Left renal cortex interstitium (tissue), 4 donors: ENCODE results near the gene MYO19. TPM values are rescaled to one million over a fixed set of nuclear protein-coding genes. Genes with fewer than 3 reads are reported as not detected.
A peak's percentile ranks its signal among the peaks of the same experiment; 100 is the strongest.
"Not testable (repeated sequence)": the region's sequence is repeated elsewhere in the genome, so short reads cannot be mapped to it uniquely, and the experiment has no call there.

ENCODE experiments used
- DNase-seq, 4 donors: peaks; one replicate each; pipeline ENCODE4 v3.0.0-alpha.2; 2013; ENCODE audit warnings: low read depth in 4 of 4, low spot score in 2 of 4, missing footprints in 1 of 4
- polyA plus RNA-seq, 4 donors: library from polyadenylated mRNA; unstranded; fragments of 120-200 nt; gene quantifications; one replicate each; pipeline ENCODE4 v1.2.1, GENCODE V29; 2013; ENCODE audit not compliant: insufficient read length in 4 of 4

MYO19 gene
- polyA plus RNA-seq, 4 donors, result 28.7 to 70.9 (median 49.3) TPM

DNA sequence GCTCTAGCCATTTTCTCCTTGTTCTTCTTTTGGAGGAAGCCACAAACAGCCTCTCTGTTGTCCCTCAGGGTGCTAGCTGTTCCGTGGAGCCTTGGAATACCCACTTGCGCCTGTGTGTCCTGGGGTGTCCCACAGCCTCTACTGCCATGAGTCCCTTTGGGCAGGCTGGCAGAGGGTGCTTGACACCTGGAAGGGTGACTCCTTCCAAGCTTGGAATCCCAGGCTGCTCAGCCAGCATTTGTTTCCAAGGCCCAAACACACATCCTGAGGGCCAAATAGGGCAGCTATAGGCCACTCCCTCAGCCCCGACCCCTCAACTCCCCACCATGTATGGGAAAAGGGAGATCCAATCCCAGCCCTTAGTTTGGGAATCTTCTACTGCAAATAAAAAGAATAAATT is 33.3 kb downstream of the MYO19 start:
- no peak for DNase-seq

- no peak for DNase-seq
These were observed 33.9 kb downstream of the MYO19 start for GRCh38 chr17:36500745-36501225.

DNA sequence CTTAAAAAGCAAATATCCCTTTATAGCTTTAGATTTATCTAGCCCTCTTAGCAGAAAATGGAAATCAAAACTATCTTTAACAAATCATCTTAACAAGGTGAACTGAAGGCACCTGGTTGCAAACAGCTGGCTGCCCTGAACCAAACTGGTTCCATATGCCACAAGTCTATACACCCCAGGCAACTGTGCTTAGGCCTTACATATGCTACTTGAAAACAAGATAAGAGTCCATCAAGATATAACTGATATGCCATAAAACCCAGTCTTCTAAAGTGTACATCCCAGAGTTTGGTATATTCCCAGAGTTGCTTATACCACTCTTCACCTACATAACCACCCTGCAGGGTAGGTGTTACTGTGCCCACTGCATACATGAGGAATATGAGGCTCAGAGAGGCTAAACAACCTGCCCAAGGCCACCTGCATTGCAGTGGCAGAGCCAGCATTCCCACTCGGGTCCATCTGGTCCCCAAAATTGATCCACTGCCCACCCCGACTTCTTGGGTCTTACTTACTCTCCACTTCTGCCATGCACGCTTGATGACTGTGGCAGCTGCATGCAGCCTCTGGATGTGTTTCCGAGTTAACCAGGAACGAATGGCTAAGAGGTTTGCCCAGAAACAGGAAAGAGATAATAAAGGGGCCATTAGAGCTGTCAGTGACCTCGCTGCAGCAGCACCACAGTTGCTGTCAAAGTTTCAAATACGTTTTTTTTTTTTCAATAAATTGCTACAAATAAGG is 35.9 kb downstream of the MYO19 start:
- DNase-seq, result no peak

- no peak for DNase-seq
These were observed 36.5 kb downstream of the MYO19 start for GRCh38 chr17:36498155-36498554.

DNA sequence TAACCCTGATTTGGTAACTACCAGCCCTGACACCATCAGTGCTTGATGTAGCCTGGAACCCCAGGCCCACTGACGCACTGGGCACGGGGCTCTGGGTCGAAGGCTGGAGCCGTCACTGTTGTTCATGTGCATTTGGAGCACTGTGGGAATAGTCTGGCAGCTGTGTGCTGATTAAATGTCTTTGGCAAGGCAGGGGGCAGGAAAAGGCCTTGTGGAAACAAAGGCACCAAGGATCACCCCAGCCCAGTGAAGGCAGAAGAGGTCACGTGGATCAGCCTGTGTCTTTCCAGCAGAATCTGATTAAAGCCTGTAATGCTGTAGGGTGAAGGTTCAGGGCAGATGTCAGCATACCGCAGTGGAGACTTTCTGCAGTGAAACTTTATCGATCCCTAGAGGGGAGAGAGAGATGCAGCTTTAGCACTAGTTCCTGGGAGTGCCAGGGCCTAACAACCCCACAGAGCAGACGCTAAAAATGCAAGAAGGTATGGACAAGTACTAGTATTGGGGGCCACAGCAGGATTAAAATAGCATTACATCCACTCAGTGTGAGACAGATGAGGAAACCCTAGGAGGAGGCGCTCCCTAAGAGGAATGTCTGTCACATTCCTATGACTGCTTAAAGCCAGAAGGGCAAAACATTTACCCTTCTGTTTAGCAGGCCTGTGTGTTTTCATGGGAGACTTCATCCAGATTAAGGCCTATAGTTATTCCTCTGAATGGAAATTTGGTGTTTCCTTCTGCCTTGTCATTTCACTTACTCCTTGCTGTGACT is 38.5 kb downstream of the MYO19 start:
- DNase-seq, result no peak

DNA sequence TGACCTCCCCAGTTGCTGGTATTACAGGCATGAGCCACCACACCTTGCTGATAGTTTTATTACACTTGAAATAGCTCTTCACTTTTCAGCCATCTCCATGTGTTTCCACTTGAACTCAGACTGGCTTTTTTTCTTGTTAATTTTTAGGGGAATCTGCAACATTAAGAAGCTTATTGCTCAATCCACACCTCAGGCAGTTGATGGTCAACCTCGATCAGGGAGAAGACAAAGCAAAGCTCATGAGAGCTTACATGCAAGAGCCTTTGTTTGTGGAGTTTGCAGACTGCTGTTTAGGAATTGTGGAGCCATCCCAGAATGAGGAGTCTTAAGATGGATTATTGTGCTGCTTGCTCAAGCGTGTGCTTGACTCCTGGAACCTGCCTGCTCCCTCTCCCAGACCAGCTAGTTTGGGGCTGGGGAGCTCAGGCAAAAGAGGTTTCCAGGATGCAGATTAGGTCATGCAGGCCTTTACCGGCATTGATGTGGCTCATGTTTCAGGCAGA is 39.5 kb downstream of the MYO19 start:
- no peak for DNase-seq

DNA sequence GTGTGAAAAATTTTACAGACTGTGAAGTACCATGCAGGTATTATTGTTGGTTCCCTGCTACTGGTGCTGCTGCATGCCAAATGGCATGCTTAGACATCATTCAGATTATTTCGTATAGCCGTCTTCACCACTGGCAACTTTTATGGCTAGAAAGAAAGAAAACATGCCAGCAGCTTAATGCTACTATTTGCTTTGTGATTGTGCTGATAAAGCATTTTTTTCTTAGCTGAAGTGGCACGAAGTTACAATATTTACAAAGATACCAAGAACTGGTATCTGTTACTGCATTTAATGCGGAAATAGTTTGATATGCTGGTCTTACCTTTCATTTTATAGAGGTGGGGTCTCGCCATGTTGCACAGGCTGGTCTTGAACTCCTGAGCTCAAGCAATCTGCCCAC is 40.0 kb downstream of the MYO19 start:
- DNase-seq, result no peak

DNA sequence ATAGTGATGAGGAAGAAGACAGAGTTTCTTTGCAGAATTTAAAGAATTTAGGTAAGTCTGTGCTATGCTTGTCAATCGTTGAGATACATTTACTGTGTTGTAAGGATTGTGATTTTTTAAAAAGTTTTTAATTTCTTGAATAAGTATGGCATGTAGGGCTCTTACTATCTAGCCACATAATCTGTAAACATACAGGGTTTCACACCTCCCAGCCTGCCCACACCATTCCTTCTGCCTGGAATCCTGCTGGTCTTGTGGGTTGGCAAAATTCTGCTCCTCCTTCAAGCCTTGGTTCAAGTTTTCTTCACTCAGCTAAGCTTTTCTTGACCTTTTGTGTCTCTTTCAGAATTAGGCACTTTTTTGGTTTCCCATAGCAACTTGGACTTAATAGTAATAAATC is 40.7 kb downstream of the MYO19 start:
- no peak for DNase-seq

DNA sequence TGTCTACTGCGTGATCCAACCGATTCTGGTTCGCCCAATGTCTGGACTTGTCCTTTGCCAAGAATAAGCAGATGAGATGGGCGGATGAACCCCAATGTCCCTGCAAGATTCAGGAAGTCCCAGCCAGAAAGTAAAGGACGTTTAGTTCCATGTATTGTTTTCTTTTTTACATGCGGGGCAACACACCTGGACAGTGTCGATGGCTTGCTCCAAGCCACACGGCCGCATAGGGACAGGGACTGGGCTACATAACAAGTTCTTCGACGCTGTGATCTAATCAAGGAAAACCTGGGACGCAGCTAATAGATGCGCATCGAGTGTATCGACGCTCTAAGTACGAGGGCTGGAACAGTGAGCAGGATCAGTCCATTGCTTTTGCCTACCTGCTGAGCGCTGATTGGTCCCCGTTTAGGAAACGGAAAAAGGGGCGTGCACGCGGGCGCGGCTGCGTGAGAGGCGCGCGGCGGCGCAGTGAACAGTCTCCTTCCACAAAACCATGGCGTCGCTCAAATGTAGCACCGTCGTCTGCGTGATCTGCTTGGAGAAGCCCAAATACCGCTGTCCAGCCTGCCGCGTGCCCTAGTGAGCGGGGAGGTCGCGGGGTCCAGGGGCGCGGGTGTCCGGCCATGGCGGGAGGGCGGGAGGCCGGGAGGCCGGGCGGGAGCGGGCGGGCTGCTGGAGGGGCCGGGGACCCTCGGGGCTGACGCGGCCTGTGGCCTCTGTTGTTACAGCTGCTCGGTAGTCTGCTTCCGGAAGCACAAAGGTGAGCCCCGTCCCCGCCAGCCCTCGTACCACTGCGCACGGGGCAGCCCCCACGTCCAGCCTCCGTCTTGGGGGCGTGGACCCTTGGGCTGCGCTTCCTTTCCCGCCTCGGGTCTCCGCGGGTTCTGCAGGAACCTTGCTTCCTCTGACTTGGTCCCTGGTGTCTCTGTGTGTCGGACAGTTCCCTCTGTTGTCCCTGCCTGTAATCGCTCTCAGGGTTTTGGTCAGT is 48.2 kb downstream of the MYO19 start, which contains the start of gene ZNHIT3:
TSS of gene ZNHIT3 (plus strand) at position 478 of the 991 bp plus-strand sequence. CDS start at position 497, 19 bp downstream.
- peak; percentile 73 to 93 (median 80) for DNase-seq

- no peak for DNase-seq
These were observed 48.9 kb downstream of the MYO19 start for GRCh38 chr17:36485805-36486203.

GRCh38 chr17:36485027-36485426 is 49.6 kb downstream of the MYO19 start:
- no peak for DNase-seq

- not testable (repeated sequence) for DNase-seq
These were observed 50.6 kb downstream of the MYO19 start for GRCh38 chr17:36484021-36484420.

DNA sequence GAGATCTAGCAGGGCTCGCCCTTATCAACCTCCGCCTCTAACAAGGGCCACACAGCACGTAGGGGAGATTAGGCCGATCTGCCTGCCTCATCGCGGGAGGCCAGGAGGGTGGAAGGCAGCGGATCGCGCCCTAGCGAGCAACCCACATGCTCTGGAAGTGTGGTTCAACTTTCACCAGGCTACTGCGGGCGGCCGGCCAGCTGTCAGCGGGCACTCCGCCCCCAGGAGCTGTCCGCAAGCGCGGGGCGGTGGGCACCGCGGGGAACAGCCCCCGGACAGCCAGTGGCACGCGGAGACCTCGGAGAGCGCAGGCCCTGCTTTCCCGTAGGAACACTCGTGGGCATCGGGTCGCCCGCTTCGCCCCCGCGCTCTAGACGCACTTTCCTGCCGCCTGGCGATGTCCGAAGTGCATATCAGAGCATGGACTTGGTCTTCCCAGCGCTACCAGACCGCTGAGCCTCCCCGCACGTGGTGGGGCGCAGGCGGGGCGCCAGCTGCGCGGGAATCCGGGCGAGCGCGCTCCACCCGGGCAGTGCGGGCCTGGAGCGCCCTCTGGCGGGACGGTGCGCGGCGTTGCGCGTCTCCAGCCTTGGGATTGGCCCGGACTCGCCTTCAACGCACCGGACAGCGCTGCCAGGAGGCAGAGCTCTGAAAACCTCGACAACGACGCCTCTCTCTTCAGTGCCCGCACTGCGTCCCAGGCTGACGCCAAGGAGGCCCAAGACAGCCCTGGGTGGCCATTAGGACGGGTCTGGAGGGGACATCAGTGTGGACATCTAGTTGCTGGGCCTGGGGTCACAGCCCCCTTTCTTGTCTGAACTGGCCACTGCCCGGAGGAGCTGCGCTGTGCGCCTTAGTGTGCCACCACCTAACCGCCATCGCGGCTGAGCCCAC is 51.8 kb downstream of the MYO19 start:
- DNase-seq, result peak in 2 of 4 donors; percentile 61 to 80

GRCh38 chr17:36481829-36482228 is 52.8 kb downstream of the MYO19 start:
- DNase-seq, result no peak

GRCh38 chr17:36475346-36475970 is 59.2 kb downstream of the MYO19 start:
- no peak for DNase-seq

GRCh38 chr17:36474571-36474970 is 60.1 kb downstream of the MYO19 start:
- no peak for DNase-seq

GRCh38 chr17:36470499-36470898 is 64.2 kb downstream of the MYO19 start:
- DNase-seq, result no peak

- no peak for DNase-seq
These were observed 64.9 kb downstream of the MYO19 start for GRCh38 chr17:36469733-36470132.
